Measurements from ENCODE around the gene AFDN. TPM values are rescaled to one million over a fixed set of nuclear protein-coding genes. Genes with fewer than 3 reads are reported as not detected.

The AFDN gene
- polyA plus RNA-seq, 1 donor from 2014 or later: 5.7 TPM

- peaks cover 42% of the 10 kb centered on the region for H3K27me3 Mint-ChIP-seq
These were observed 25.4 kb upstream of the AFDN start for GRCh38 chr6:167801263-167801662.

GRCh38 chr6:167802339-167802738, 24.4 kb upstream of the AFDN start:
- H3K27me3 Mint-ChIP-seq: peaks cover 36% of the 10 kb centered on the region
- no peak overlapping the region for H3K27ac Mint-ChIP-seq
- H3K4me3 Mint-ChIP-seq: no peak overlapping the region
- peaks cover 2% of the 10 kb centered on the region for H3K36me3 Mint-ChIP-seq
- peaks cover 0 to 2% (median 0%) of the 10 kb centered on the region in 3 donors for H3K9me3 Mint-ChIP-seq
- peaks cover 0 to 5% (median 2%) of the 10 kb centered on the region in 3 donors for H3K4me1 Mint-ChIP-seq

More at GRCh38 chr6:167801263-167801662, 25.4 kb upstream of the AFDN start:
- peaks cover 2% of the 10 kb centered on the region for H3K36me3 Mint-ChIP-seq
- no peak overlapping the region for H3K4me3 Mint-ChIP-seq
- peaks cover 0 to 5% (median 4%) of the 10 kb centered on the region in 3 donors for H3K4me1 Mint-ChIP-seq
- H3K9me3 Mint-ChIP-seq: peaks cover 0 to 2% (median 0%) of the 10 kb centered on the region in 3 donors
- no peak overlapping the region for H3K27ac Mint-ChIP-seq

GRCh38 chr6:167803816-167804215, 22.9 kb upstream of the AFDN start:
- Mint-ChIP-seq H3K27ac (no peak overlapping the region), H3K36me3 (peaks cover 2% of the 10 kb centered on the region), H3K4me1 (no peaks in the 10 kb centered on the region), H3K9me3 (no peaks in the 10 kb centered on the region), H3K4me3 (no peak overlapping the region), H3K27me3 (peaks cover 27% of the 10 kb centered on the region)

GRCh38 chr6:167804281-167805013, 22.3 kb upstream of the AFDN start:
- Mint-ChIP-seq H3K9me3 (no peaks in the 10 kb centered on the region), H3K36me3 (peaks cover 2% of the 10 kb centered on the region), H3K27ac (no peak overlapping the region), H3K4me3 (no peak overlapping the region), H3K4me1 (no peaks in the 10 kb centered on the region), H3K27me3 (peaks cover 26% of the 10 kb centered on the region)

- Mint-ChIP-seq H3K27me3 (peaks cover 17% of the 10 kb centered on the region), H3K9me3 (no peaks in the 10 kb centered on the region), H3K4me3 (no peak overlapping the region), H3K27ac (no peak overlapping the region), H3K36me3 (peaks cover 2% of the 10 kb centered on the region), H3K4me1 (no peaks in the 10 kb centered on the region)
These were observed 21.2 kb upstream of the AFDN start for GRCh38 chr6:167805349-167806060.

- Mint-ChIP-seq H3K4me3 (no peak overlapping the region), H3K4me1 (no peaks in the 10 kb centered on the region), H3K36me3 (peaks cover 2% of the 10 kb centered on the region), H3K27me3 (peaks cover 16% of the 10 kb centered on the region), H3K27ac (no peak overlapping the region), H3K9me3 (peaks cover 0 to 3% (median 0%) of the 10 kb centered on the region in 3 donors)
These were observed 20.5 kb upstream of the AFDN start for GRCh38 chr6:167806061-167806700.

- Mint-ChIP-seq H3K27ac (no peak overlapping the region), H3K9me3 (peaks cover 0 to 3% (median 0%) of the 10 kb centered on the region in 3 donors), H3K36me3 (no peaks in the 10 kb centered on the region), H3K4me3 (no peak overlapping the region), H3K4me1 (no peaks in the 10 kb centered on the region), H3K27me3 (peaks cover 15% of the 10 kb centered on the region)
These were observed 19.5 kb upstream of the AFDN start for GRCh38 chr6:167807200-167807599.

GRCh38 chr6:167807756-167808155, 19.0 kb upstream of the AFDN start:
- Mint-ChIP-seq H3K4me3 (no peak overlapping the region), H3K27ac (no peak overlapping the region), H3K4me1 (no peaks in the 10 kb centered on the region), H3K27me3 (peaks cover 11% of the 10 kb centered on the region), H3K36me3 (no peaks in the 10 kb centered on the region), H3K9me3 (peaks cover 0 to 3% (median 0%) of the 10 kb centered on the region in 3 donors)

GRCh38 chr6:167811040-167811439, 15.7 kb upstream of the AFDN start:
- Mint-ChIP-seq H3K27me3 (peaks cover 3% of the 10 kb centered on the region), H3K4me1 (no peaks in the 10 kb centered on the region), H3K4me3 (no peak overlapping the region), H3K9me3 (peaks cover 0 to 3% (median 0%) of the 10 kb centered on the region in 3 donors), H3K36me3 (no peaks in the 10 kb centered on the region), H3K27ac (no peak overlapping the region)

- H3K9me3 Mint-ChIP-seq: peaks cover 0 to 3% (median 0%) of the 10 kb centered on the region in 3 donors
- peaks cover 3% of the 10 kb centered on the region for H3K27me3 Mint-ChIP-seq
- H3K36me3 Mint-ChIP-seq: no peaks in the 10 kb centered on the region
- no peaks in the 10 kb centered on the region for H3K4me1 Mint-ChIP-seq
- no peak overlapping the region for H3K4me3 Mint-ChIP-seq
- no peak overlapping the region for H3K27ac Mint-ChIP-seq
These were observed 15.1 kb upstream of the AFDN start for GRCh38 chr6:167811442-167812087.

GRCh38 chr6:167812088-167812487, 14.6 kb upstream of the AFDN start:
- Mint-ChIP-seq H3K27me3 (peaks cover 3% of the 10 kb centered on the region), H3K36me3 (no peaks in the 10 kb centered on the region), H3K27ac (no peak overlapping the region), H3K4me1 (no peaks in the 10 kb centered on the region), H3K9me3 (peaks cover 0 to 3% (median 0%) of the 10 kb centered on the region in 3 donors), H3K4me3 (no peak overlapping the region)

- peaks cover 9% of the 10 kb centered on the region for H3K27me3 Mint-ChIP-seq
- H3K27ac Mint-ChIP-seq: no peak overlapping the region
- peaks cover 0 to 5% (median 0%) of the 10 kb centered on the region in 3 donors for H3K9me3 Mint-ChIP-seq
- peak overlapping the region in 1 of 4 donors; percentile 88 for H3K4me3 Mint-ChIP-seq
- no peaks in the 10 kb centered on the region for H3K4me1 Mint-ChIP-seq
- H3K36me3 Mint-ChIP-seq: peaks cover 2% of the 10 kb centered on the region
These were observed 11.3 kb upstream of the AFDN start for GRCh38 chr6:167815296-167815980.

GRCh38 chr6:167817016-167817415, 9.7 kb upstream of the AFDN start:
- Mint-ChIP-seq H3K36me3 (peaks cover 2% of the 10 kb centered on the region), H3K27me3 (peaks cover 9% of the 10 kb centered on the region)

GRCh38 chr6:167817729-167818128, 9.0 kb upstream of the AFDN start:
- Mint-ChIP-seq H3K27ac (no peak overlapping the region), H3K27me3 (peaks cover 9% of the 10 kb centered on the region), H3K4me3 (peak overlapping the region in 1 of 4 donors; percentile 20), H3K4me1 (no peaks in the 10 kb centered on the region), H3K9me3 (peaks cover 0 to 2% (median 0%) of the 10 kb centered on the region in 3 donors), H3K36me3 (peaks cover 2% of the 10 kb centered on the region)

More at GRCh38 chr6:167817016-167817415, 9.7 kb upstream of the AFDN start:
- Mint-ChIP-seq H3K27ac (peak overlapping the region in 1 of 3 donors; percentile 13), H3K4me1 (no peaks in the 10 kb centered on the region), H3K9me3 (peaks cover 0 to 2% (median 0%) of the 10 kb centered on the region in 3 donors), H3K4me3 (no peak overlapping the region)

Measured in IgD-negative memory B cell (primary cell).